ENCODE measurements around the gene SOCS7.
"Not testable (repeated sequence)": the region's sequence is repeated elsewhere in the genome, so short reads cannot be mapped to it uniquely, and the experiment has no call there.

The SOCS7 gene

DNA sequence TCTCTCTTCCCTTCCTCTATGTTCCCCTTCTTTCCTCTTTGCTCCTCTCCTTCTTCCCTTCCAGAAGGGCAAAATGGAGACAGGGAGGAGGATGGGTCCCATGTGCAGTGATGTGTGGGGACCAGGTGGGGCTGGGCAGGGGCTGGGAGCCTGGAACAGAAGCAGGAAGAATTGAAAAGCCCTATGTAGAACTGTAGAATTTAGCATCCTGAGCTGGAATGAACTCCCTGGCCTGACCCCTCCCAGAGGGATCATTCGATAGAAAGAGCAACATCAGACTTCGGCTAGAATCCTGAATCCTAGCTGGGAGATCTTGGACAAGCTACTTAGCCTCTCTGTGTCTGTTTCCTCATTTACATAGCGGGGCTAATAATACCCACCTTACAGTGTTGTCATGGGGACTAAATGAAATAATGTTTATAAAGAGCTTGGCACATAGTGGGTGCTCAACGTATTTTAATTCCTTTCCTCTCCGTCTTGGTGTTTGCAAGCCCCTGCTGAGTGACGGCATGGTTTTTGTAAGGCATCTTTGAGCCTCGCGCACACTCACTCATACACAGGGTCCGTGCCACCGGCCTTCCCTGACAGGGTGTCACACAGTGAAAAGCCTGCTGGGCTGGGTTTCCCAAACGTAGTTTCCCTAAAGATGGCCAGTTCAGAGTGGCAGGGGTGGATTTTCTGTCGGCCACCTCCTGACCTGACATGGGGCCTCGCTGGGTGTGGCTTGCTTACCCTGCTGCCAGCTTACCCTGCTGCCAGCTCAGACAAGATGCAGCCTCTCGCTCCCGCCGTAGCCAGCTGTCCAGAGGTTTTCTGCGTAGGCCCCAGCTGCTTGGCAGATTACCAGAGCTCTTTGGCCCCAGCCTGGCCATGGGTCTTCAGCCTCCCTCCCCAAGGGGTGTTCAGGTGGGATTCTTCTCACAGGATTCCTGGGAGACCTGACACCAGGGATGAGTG lies 70.5 kb downstream of the SOCS7 start:
- no peak for DNase-seq

DNA sequence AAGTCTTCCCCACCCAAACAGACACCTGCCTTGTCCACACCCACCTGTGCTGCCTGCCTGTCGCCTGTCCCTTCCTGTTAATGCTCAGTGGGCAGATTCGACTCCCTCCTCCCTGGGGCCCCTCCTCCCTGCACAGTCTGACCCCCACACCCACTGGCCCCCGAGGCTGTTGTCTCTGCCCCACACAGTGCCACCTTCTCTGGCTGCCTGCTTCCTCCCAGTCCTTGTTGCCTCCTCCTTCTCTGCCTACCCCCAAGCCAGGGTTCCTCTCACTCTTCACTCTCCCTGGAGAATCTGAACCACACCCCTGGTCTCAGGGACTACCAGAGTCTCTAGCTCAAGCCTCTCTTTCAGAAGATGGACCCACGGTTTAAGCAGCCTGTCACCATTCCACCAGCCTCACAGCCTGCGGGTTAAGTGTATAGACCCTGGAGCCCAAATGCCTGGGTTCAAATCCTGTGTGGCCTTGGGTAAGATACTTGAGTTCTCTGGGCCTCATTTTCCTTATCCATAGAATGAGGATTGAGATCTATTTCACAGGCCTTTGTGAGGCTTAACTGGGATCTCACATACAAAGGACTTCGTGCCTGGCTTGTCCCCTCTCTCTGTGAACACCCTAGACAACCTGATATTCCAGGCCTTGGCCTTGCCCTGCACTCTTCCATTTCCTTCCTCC lies 72.8 kb downstream of the SOCS7 start:
- DNase-seq = no peak

DNA sequence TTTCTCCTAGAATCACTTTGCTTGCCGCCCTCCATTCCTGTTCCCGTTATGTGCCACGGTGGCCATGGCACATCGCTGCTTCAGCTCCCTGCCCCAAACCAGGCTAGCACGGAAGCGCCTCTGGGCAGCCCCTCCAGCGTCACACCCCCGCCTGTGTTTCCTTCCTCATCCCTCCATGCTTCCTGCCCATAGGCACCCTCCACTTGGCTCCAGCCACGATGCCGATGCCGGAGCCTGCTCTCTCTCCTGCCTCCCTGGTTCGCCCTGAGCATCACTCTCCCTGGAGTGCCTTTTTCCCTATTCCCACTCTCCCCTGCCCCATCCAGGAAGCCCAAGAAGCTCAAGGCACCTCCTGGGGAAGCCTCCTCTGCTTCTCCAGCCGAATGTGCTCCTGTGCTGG lies 73.4 kb downstream of the SOCS7 start:
- DNase-seq = no peak

DNA sequence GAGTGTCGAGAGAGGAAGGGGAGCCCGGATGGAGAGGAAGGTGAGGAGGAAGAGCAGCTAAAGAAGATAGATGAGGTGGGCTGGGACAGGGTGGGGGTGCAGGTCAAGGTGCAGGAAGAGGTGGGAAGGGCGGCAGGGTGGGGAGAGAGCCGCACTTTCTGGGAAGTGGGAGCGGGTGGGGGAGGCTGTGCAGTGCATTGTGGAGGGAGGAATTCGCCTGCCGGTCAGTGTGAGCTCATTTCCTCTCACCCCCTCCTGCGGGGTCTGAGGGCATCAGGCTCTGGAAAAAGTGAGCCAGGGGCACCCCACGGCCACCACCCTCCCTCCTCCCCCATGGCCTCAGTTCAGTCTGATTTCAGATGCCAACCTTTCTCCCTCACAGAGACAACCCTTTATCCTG lies 74.1 kb downstream of the SOCS7 start:
- no peak for DNase-seq

DNA sequence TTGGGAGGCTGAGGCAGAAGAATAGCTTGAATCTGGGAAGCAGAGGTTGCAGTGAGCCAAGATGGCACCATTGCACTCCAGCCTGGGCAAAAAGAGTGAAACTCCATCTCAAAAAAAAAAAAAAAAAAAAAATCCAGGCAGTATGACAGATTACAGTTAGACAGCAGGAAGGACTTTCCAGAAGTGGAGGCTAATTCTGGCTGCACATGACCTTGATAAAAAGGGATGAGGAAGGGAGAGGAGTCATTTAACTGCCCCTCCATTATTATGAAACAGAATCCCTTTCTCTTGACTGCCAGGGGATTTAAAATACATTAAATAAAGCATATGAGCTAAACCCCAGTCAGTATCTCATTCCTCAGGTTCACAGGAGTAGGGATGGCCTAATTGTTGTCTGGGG lies 74.8 kb downstream of the SOCS7 start:
- DNase-seq = no peak

DNA sequence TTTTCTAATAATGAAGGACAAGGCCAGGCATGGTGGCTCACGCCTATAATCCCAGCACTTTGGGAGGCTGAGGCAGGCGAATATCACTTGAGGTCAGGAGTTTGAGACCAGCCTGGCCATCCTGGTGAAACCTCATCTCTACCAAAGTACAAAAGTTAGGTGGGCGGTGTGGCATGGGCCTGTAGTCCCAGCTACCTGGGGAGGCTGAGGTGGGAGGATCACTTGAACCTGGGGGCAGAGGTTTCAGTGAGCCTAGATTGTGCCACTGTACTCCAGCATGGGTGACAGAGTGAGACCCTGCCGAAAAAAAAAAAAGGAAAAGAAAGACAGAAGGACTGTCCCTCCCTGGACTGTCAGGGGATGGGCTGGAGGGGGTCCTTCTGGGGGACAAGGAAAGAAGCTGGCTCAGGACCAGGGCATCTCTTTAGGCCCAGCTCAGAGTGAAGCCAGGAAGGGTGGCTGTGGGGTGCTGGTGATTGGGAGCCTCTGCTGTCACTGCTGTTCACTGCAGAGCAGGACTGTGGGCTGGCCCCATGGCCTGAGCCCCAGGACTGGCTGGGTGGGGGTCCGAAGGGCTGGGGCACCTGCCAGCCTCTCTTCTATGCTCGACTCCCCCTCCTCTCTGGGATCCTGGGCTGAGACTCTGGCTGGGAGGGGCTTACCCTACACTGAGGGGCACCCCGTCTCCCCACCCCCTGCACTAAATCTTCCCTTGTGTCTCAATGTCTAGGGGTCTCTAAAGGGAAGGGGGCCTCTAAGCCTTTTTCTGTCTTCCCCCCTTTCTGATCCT lies 75.7 kb downstream of the SOCS7 start:
- DNase-seq = no peak

DNA sequence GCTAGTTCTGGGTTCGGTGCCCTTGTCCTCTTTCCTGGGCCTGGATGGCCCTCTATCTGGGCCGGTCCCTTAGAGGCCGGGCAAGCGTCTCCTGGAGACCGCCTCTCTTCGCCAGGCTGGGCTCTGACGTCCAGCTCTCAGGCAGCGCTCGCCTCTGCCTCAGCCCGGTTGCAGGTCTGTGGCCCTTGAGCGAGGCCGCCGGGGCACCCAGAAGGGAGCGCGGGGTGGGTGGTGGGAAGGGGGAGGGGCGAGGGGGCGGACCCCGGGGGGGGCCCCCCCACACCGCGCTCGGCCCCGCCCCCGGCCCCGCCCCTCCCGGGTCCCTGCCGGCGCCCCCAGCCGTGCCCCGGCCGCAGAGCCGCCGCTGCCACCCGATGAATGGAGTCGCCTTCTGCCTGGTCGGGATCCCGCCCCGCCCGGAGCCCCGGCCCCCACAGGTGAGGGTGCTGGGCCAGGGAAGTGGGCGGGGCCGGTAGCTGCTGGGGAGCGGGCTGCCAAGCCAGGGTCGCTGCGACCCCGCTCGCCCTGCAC lies 76.5 kb downstream of the SOCS7 start, which contains the start of gene ARHGAP23:
TSS of gene ARHGAP23 (plus strand) at position 353 of the 531 bp plus-strand sequence. CDS start at position 375, 22 bp downstream.
- DNase-seq = peak; percentile 43

DNA sequence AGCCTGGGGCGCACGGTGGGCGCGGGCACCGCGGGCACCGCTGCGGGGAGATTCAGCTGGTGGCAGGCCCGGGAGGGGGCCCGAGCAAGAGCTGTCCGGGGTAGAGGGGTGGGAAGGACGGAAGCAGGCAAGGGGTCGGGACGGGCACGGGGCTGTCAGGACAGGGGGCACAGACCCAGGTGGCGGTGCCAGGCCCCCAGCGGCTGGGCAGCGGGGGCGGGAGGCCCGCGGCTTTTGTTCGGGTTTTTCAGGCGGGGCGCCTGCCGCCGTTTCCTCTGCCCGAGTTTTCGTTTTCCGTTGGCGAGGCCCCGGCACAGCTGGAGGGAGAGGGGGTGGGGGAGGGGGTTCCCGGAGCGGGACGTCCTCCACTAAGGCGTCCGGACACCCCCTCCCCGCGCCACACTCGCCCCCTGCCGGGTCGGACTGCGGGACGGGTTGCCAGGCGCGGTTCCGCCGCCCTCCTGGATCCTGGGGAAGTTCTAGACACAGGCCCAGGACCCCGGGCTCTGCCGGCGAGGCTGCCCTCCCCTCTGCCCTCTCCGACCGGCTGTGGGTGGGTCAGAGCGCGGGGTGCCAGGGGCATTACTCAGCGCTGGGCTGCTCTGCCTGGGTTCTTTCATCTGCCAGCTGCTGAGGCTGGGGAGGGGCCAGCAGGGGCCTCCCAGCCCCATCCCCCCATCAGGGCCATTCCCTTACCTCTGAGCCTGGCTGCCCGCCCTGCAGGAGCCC lies 77.2 kb downstream of the SOCS7 start:
- no peak for DNase-seq

DNA sequence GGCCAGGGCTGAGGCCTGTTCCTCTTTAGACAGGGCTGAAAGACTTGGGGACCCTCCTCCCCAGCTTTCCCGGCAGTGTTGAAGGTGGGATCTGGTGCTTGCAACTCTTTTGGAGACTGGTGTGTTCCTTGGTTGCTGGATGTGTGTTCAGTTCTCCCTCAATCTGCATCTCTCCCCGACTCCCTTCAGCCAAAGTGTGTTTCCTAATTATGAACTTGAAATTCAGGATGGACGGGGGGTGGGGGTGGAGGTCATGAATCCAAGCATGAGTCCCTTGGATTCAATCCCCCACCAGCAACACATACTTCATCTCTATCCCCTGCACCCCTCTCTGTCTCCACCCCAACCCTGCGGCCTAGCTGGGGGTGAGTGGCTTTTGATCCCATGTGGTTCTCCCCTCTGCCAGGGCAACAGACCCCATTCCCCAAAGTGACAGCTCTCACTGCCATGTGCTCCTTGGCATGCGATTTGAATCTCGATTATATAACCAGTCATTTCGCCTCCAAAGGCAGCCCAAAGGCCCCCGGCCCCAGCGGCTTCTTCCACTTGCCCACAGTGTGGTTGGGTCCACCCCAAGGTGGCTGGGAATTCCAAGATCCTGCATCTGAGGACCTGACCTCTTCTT lies 77.9 kb downstream of the SOCS7 start:
- no peak for DNase-seq

DNA sequence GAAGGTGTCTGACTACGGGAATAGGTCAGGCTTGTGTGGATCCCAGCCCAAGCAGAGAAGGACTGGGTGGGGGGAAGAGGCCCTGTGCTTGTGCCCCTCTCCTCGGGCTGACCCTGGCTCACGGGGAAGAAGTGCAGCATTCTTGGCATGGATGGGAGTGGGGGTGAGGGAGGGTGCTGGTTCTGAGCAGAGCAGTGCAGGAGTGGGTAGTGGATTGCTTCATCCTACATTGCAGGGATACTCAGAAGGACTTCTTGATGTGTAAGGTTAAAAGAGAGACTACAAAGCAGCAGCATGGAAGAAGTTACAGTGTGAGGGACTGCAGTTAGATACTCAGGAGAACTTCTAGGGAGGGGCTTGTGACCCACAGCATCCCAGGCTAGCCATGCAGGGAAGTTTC lies 78.7 kb downstream of the SOCS7 start:
- no peak for DNase-seq

DNA sequence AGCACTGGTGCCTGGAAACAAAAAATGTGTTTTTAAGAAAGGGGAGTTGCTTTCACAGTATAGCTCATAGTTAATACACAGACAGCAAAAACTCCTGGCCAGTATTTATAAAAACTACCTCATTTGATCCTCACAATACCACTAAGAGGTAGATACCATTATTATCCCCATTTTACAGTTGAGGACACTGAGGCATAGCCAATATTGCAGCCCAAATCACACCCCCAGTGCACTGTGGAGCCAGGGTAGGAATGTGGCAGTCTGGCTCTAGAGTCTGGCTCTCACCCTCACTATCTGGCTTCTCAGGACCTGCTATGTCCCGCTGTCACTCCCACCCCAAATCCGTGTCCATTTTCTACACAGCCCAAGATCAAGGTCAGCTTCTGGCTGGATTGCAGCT lies 79.2 kb downstream of the SOCS7 start:
- no peak for DNase-seq

DNA sequence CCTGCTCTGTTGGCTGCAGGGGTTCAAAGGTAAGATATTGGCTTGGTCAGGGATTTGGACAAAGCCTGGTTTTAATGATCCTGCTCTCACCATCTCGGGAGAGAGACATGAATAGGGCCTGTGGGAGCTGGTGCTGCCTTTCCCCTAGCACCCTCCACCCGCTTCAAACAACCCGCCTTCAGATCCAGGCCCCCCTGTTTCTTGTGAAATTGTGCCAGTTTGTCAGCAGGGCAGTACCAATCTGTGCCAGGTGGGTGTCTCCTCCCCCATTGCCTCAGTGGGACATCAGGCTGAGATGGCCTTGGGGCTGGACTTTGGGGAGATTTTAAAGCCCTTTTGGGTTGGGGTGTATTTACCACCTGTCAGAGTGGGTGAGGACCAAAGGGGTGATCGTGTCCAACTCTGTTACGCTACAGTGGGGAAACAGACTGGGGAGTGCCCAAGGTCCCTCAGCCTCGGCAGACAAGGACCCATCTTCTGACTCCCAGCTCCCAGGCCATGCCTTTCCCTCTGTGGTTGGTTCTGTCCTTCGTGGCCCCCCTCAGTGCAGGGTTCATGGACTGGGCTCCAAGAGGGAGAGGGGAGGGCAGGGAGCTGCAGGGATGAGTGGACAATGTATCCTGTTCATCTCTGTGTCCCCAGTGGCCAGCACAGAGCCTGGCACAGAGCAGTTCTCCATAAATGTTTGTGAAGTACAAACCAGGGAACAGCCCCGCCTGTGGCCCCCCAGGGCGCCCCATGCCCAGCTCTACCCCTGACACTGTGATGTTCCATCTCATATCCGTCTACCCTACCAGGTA lies 79.9 kb downstream of the SOCS7 start:
- DNase-seq = no peak

DNA sequence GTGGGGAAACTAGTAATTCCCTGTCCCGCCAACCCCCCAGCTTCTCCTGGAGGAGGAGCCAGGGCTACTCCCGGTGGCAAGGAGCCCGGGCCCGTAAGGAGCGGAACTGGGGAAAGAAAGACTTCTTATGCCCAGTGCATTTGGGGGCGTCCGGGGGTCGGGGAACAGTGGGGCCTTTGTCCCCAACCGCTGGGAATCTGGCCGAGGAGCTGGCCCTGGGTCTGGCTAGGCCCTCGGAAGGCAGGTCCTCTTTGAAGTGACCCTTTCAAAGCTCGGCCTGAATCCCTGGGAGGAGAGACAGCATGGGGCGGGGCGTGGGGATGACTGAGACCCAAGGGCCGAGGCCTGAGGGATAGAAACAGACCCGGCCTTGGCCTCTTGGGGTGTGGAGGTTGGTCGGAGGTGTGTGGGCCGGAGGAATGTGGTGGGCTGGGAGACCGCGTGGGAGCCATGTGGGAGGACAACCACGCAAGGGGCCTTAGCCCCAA lies 82.6 kb downstream of the SOCS7 start:
- no peak for DNase-seq

DNA sequence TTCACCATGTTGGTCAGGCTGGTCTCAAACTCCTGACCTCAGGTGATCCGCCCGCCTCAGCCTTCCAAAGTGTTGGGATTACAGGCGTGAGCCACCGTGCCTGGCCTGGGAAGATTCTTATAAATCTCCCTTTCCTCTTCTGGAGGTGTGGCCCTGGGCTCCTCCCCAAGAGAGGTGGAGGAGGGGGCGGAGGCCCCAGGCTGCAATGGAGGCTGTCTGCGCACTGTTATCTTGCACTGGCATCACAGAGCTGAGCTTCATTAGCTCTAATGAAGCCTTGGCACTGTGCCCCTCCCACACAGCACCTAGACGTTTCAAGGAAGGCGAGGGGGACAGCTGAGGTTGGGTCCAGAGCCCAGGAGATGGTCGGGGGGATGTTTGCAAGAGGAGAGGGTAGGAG lies 84.2 kb downstream of the SOCS7 start:
- DNase-seq = no peak

DNA sequence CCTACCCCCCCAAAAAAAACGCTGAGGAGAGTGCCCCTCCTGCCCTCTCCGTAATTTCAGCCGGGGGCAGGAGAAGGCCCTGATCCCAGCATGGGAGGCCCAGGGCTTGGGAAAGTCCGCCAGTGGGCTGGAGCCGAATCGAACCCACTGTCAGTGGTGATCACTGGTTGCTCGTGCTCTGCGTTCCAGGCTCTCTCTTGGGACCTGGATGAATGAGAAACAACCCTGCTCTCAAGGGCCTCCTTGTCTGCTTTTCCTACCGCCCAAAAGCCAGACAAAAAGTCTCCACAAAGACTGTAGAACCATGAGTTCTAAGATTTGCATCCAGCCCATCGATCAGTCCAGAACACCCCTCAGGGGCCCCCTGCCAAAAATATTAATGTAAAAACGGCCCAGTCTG lies 84.7 kb downstream of the SOCS7 start:
- no peak for DNase-seq

DNA sequence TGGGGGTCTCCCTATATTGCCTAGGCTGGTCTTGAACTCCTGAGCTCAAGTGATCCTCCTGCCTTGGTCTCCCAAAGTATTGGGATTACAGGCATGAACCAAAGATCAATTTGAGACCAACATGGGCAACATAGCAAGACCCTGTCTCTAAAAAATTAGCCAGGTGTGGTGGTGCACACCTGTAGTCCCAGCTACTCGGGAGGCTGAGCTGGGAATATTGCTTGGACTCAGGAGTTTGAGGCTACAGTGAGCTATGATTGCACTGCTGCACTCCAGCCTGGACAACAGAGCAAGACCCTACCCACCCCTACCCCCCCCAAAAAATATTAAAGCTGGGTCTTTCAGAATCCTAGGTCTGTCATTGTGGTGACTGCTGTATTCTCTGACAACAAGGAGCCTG lies 85.7 kb downstream of the SOCS7 start:
- not testable (repeated sequence) for DNase-seq

DNA sequence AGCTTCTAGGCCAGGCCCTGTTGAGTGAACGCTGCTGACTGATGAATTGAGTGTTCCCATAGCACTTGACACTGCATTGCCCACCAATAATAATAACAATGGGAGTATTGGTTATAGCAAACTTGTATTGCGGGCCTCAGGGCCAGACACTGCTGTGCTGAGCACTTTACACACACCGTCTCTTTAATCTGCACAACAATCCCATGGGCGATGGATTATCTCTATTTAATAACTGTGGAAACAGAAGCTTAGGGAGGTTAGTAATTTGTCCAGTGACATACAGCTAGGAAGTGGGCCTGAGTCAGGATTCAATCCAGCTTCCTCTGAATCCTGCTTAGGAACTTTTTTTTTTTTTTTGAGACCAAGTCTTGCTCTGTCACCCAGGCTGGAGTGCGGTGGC lies 87.8 kb downstream of the SOCS7 start:
- no peak for DNase-seq

DNA sequence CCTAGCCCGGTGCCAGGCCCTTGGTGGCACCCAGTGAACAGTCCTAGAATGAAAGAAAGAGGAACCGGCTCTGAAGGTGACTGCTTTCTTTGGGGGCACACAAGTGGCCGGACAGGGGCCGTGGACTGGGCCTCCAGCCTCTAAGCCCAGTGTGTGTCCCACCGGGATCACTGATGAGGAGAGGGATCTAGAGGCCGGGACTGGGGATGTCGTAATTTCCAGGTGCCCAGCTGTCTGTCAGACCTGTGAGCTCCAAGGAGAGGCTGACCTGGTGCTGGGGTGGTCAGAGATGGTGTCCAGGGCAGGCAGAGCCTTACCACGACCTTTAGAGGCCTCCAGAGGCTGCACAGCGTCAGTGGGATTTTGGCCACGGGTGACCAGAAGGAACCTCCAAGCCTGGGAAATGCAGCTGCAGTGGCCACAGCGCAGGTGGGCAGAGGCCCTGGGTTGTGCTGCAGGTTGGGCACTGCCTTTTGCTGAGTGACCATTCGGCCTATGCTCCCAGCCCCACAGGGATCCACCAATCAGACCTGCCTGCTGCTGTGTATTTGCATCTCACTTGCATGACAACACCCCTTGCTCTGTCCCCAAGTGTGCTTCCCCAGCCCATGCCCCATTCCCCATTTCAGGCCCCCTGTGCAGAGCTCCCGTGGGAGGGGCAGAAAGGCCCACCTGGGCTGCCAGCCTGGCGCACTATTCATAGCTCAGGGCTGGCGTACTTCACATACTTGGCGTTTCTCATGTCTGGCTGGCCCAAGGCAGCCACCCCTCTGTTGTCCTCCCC lies 89.2 kb downstream of the SOCS7 start:
- no peak for DNase-seq

DNA sequence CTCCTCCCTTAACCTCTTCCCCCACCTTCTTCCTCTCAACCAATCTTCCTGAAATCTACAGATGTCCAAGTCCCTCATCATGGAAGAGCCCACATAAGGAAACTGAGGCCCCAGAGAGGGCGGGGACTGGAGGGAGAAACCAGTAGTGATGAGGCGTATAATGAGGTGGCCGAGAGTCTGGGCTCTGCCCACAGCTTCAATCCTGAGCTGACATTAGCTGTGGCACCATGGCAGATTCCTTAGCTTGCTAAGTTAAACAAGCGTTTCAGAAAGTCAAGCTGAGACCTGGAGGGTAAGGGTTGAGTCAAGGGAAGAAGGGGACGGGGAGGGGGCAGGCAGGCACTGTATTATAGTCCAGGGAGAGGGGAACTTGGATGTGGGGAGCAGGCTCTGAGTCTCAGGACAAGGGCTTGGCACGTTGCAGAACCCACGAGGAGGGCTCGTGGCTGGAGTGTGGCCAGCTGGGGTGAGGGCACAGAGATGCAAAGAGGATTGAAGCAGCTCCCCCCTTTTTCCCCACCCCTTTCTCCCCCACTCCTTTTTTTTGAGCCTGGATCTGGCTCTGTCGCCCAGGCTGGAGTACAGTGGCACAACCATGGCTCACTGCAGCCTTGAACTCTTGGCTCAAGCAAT lies 89.9 kb downstream of the SOCS7 start:
- no peak for DNase-seq

DNA sequence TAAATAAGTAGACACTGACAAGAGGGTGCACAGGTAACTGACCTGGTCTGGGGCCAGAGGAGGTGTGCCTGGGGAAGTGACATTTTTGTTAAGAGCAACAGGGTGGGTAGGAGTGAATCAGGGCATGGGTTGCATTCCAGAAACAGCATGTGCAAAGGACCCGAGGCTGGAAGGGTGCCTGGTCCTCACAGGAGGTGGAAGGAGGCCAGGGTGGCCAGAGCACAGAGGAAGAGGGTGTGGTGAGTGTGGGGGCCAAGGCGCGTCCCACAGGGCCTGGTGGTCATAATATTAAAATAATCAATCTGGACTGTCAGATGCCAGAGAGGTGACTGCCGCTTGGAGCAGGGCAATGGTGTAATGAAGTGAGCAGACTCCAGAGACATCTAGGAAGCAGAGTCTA lies 90.9 kb downstream of the SOCS7 start:
- DNase-seq = no peak

All from CD4-positive, alpha-beta T cell treated with Interleukin-10 for 1 hour (primary cell).